Cardiac fibroblast (primary cell): ENCODE results near the gene CNGA1.

Source experiments
- DNase-seq, 2 donors: peaks; one replicate each; pipeline versions ENCODE4 v3.0.0 to v3.0.0-alpha.2; 2010; ENCODE audit warnings: low read depth in 2 of 2
- H3K4me3 ChIP-seq, 2 donors: replicated peaks in 1 of 2; 1 replicate in 1 of 2; 2 replicates in 1 of 2; pipeline ENCODE4 v1.5.1; 2011; ENCODE audit warnings: low read depth in 2 of 2, low read length in 2 of 2, mild to moderate bottlenecking in 2 of 2, moderate library complexity in 1 of 2
- TF ChIP-seq, protein P1 (sequence below): IDR thresholded peaks from one replicate; pipeline ENCODE4 v1.5.1; 2011; ENCODE audit warnings: low read depth, mild to moderate bottlenecking, low read length, inconsistent platforms

The CNGA1 gene

DNA sequence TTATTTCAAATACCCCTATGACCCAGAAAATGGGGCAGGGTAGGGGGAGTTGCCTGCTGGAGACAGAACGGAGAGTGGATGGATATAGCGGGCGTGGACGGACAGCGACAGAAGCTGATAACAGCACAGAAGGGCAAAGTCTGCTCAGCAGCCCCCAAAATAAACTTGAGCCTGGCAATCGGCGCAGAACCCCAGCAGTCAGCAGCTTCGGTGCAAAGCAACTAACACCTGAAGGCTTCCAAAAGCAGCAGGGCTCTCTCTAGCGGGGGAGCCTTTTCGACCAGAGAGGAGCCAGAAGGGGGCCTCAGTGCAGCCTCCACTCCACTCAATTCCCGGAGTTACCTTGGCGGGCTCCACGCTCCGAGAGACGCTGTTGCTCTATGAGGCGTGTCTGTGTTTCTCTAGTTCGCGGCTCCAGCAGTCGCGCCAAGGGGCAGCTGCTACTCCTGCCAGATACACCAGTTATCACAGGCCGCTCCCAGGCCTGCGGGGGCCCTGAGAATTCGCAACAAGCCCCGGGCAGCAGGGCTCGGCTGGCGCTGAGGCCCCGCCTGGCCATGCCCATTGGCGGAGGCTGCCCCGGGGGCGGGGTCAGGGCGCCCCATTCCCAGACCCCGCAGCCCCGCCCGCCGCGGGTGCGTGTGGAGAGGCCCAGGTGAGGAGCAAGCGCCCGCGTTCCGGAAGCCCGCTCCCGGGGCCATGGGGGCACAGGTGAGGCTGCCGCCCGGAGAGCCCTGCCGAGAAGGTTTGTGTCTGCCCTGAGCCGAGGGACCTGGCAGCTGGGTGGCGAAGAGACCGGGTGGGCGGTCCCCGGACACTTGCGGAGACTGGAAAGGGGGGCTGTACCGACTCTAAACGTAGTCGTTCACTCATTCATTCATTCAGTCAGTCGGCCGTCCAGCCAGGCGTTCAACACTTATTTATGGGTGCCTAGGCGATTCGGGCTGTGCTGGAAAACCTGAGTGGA, at the start of gene CNGA1, which contains the start of gene NIPAL1:
TSS of gene CNGA1 (minus strand) at position 541 of the 967 bp plus-strand sequence. CDS start 63,992 bp downstream, outside the sequence.
TSS of gene NIPAL1 (plus strand) at position 632 of the 967 bp plus-strand sequence. CDS start at position 700, 68 bp downstream.
- TF ChIP-seq, protein P1, sequence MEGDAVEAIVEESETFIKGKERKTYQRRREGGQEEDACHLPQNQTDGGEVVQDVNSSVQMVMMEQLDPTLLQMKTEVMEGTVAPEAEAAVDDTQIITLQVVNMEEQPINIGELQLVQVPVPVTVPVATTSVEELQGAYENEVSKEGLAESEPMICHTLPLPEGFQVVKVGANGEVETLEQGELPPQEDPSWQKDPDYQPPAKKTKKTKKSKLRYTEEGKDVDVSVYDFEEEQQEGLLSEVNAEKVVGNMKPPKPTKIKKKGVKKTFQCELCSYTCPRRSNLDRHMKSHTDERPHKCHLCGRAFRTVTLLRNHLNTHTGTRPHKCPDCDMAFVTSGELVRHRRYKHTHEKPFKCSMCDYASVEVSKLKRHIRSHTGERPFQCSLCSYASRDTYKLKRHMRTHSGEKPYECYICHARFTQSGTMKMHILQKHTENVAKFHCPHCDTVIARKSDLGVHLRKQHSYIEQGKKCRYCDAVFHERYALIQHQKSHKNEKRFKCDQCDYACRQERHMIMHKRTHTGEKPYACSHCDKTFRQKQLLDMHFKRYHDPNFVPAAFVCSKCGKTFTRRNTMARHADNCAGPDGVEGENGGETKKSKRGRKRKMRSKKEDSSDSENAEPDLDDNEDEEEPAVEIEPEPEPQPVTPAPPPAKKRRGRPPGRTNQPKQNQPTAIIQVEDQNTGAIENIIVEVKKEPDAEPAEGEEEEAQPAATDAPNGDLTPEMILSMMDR = peak; percentile 54
- peak; percentile 57 to 65 for DNase-seq
- peak within 1 kb of the TSS; percentile 64 to 72 for H3K4me3 ChIP-seq

DNA sequence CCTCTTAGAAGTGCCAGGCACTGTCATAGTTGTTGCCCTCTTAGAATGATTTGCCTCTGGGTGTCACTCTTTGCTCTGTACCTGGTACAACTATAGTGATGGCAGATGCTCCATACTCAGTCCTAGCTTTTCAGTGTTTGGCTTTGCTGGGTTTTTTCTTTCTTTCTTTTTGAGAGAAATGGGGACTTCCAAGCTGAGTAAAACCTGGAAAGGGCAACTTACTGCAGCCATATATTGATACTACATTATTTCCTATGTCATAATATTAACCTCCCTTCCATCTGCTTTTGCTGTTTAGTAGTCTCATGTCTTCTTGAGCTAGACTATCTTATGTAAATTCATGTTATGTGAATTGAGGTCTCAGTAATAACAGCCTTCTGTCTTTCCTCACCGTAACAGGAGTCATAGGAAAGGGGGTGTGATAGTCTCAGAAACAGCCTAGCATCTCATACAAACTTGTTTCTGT, 49.1 kb upstream of the CNGA1 start:
- TF ChIP-seq, protein P1 = no peak
- no peak overlapping the region for H3K4me3 ChIP-seq
- DNase-seq = no peak

DNA sequence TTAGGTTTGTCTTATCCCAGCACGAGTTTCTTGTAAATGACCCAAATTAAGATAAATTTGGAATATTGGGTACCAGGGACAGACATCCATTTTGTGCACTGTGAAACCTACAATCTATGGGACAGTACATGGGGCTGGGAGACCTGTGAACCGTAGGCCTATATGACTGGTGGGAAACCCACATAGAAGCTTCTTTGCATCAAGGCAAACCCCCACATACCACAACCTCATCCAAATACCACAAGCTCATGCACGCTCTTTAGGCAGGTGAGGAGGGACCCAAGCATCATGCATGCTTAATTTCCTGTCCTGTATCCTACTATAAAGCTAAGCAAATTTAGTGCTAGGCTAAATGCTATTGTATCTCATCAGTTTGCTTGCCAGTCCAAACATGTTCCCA, 47.9 kb upstream of the CNGA1 start:
- no peak for DNase-seq
- no peak overlapping the region for H3K4me3 ChIP-seq
- TF ChIP-seq, protein P1 = no peak

DNA sequence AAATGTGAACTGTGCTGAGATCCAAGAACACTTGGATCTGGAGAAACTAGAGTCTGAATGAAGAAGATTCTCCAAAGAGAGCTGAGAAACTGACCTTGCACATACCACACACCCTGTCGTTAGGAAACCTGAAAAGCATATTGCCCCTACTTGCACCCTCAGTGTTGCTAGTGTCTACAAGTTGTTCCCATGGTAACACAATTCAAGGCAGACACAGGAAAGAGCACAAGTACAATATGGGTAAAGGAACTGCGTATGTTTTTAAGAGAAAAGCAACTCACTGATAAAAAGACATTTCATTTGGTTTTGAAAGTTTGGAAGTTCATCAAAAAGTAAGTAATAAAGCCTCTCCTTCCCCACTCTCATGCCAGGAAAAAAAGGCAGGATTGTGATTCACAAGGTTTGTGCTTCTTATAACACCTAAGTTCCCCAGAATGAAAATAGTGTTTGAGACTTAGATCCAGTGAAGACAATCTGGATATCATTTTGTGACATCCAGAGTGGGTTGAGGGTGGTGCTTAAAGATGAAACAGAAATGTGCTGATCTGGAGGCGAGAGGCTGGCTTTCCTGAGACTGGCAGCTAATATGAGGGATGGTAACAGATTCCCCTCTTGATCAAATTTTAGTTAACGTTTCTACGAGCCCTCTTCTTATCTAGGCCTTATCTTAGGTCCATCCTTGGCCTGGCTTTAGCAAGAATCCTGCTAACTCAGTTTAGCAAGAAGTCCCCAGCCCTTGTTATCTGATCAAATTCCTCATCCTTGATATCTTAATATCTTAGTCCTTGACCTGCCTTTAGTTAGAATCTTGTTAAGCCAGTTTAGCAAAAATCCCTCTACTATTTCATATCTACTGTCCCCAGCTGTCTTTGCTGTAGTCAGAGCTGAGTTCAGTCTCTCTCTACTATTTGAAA, 42.4 kb upstream of the CNGA1 start:
- TF ChIP-seq, protein P1 = no peak

DNA sequence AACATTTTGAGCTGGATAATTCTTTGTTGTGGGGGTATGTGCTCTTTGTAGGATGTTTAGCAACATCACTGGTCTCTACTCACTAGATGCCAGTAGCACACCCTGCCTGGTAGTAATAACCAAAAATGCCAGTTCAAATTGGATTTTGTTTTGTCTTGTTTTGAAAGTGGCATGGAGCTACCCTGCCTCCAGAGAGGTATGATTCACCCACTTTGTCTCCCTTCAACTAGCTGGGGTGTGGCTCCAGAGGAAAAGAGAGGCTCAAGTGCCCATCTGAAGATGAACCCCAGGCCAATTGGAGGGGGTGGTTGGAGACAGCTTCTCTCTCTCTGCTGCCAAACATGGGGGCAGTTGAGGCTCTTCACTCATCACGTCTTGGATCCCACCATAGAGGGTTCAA, 34.6 kb upstream of the CNGA1 start:
- TF ChIP-seq, protein P1 = no peak
- no peak overlapping the region for H3K4me3 ChIP-seq
- DNase-seq = no peak

More for the DNA sequence above, 42.4 kb upstream of the CNGA1 start:
- H3K4me3 ChIP-seq = no peak overlapping the region
- no peak for DNase-seq

DNA sequence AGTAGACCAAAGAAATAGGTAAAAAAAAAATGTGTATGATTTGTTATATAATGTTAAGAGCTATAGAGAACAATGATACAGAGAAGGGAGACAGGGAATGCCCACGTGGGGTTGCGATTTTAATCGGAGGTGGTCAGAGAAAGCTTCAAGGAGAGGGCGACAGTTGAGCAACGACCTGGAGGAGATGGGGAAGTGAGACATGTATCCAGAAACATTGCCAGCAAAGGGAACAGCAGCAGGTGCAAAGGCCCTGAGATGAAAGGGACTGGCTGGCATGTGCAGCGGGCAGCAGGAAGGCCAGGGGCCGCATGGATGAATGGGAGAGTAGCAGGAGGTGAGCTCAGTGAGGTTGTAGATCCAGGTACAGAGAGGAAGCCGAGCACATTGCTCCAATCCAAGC, 33.0 kb upstream of the CNGA1 start:
- DNase-seq = no peak
- TF ChIP-seq, protein P1 = no peak
- no peak overlapping the region for H3K4me3 ChIP-seq
